GM19372 (cell line): ENCODE data around the gene RP2.

Experiments used
- ATAC-seq: cut with Tn5 transposase; IDR thresholded peaks from one replicate; pipeline ENCODE4 v1.9.1; 2021; ENCODE audit warnings: mild to moderate bottlenecking, low read depth, moderate library complexity; ENCODE audit not compliant: unreplicated experiment

Gene RP2

GRCh38 chrX:46916273-46916672 lies 79.4 kb downstream of the RP2 start:
- no peak for ATAC-seq

- ATAC-seq: no peak
Measured at GRCh38 chrX:46917622-46918021, 80.8 kb downstream of the RP2 start.

DNA sequence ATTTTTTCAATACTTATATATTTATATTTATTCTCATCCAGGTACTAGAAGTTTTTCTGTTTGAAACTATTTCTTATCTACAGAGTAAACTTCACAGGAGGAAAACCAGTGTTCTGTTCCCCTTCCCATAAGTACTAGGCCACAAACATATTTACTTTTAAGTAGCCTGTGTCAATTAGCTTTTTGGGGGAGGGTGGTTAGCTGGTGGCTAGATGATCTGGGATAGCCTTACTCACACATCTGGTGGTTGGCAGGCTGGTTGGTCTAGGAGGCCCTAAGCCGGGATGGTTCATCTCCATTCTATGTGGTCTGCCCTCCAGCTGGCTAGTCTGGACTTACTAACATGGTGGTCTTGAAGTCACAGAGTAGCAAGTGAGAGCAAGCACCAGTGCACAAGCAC lies 81.6 kb downstream of the RP2 start:
- no peak for ATAC-seq

GRCh38 chrX:46920235-46920634 lies 83.4 kb downstream of the RP2 start:
- no peak for ATAC-seq

DNA sequence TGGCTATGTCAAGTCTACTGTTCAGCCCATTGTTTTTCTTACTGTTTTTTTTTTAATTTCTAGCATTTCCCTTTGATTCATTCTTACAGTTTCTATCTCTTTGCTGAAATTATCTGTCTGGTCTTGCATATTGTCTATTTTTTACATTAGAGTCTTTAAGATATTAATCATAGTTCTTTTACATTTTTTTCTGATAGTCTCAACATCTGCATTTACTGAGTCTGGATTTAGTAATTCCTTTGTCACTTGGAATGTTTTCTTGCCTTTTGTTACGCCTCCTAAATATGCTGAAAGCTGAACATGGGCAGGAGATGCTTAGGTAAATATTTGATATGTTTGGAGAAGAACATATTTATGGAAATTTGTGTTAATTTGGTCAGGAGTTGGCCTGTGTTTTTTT lies 85.8 kb downstream of the RP2 start:
- no peak for ATAC-seq

- no peak for ATAC-seq
Measured at GRCh38 chrX:46927718-46928117, 90.9 kb downstream of the RP2 start.

GRCh38 chrX:46929439-46930261 lies 92.8 kb downstream of the RP2 start:
- no peak for ATAC-seq
